ENCODE data around the gene ACTL6B. TPM values are rescaled to one million over a fixed set of nuclear protein-coding genes. Genes with fewer than 3 reads are reported as not detected.
A peak's percentile ranks its signal among the peaks of the same experiment; 100 is the strongest.

Gene ACTL6B
- total and polyA plus RNA-seq, 8 donors = 0.23 to 7.7 (median 0.62) TPM

DNA sequence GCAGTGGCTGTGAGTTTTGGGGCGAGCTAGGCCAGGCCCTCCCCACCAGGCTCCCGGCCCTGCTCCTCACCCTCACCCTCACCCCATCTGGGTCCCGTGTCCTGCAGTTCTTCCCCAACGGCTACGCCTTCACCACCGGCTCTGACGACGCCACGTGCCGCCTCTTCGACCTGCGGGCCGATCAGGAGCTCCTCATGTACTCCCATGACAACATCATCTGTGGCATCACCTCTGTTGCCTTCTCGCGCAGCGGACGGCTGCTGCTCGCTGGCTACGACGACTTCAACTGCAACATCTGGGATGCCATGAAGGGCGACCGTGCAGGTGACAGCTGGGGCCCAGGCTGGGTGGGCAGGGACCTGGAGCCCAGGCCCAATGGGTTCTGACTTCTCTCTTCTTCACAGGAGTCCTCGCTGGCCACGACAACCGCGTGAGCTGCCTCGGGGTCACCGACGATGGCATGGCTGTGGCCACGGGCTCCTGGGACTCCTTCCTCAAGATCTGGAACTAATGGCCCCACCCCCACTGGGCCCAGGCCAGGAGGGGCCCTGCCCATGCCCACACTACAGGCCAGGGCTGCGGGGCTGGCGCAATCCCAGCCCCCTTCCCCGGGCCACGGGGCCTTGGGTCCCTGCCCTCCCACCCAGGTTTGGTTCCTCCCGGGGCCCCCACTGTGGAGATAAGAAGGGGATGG lies 22.2 kb upstream of the ACTL6B start:
- peaks cover 3 to 46% (median 33%) of the 10 kb centered on the region in 3 donors for H3K36me3 ChIP-seq
- no peaks in the 10 kb centered on the region for H3K27me3 ChIP-seq
- TF ChIP-seq, protein P1, sequence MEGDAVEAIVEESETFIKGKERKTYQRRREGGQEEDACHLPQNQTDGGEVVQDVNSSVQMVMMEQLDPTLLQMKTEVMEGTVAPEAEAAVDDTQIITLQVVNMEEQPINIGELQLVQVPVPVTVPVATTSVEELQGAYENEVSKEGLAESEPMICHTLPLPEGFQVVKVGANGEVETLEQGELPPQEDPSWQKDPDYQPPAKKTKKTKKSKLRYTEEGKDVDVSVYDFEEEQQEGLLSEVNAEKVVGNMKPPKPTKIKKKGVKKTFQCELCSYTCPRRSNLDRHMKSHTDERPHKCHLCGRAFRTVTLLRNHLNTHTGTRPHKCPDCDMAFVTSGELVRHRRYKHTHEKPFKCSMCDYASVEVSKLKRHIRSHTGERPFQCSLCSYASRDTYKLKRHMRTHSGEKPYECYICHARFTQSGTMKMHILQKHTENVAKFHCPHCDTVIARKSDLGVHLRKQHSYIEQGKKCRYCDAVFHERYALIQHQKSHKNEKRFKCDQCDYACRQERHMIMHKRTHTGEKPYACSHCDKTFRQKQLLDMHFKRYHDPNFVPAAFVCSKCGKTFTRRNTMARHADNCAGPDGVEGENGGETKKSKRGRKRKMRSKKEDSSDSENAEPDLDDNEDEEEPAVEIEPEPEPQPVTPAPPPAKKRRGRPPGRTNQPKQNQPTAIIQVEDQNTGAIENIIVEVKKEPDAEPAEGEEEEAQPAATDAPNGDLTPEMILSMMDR (IDR thresholded peaks at IDR 0.05) = no peak
- H3K4me3 ChIP-seq = no peak overlapping the region
- intact Hi-C loops (cut with DNase I) = no loop called here
- no peaks in the 10 kb centered on the region for H3K4me1 ChIP-seq
- no peak for FAIRE-seq
- 83 to 85% methylated on average over 35 of the region's 35 CpGs for WGBS, 2 donors
- no peak overlapping the region for H3K27ac ChIP-seq
- ATAC-seq = no peak
- no peaks in the 10 kb centered on the region for H3K9me3 ChIP-seq
- DNase-seq = peak in 4 of 6 donors; percentile 40 to 83 (median 56)

DNA sequence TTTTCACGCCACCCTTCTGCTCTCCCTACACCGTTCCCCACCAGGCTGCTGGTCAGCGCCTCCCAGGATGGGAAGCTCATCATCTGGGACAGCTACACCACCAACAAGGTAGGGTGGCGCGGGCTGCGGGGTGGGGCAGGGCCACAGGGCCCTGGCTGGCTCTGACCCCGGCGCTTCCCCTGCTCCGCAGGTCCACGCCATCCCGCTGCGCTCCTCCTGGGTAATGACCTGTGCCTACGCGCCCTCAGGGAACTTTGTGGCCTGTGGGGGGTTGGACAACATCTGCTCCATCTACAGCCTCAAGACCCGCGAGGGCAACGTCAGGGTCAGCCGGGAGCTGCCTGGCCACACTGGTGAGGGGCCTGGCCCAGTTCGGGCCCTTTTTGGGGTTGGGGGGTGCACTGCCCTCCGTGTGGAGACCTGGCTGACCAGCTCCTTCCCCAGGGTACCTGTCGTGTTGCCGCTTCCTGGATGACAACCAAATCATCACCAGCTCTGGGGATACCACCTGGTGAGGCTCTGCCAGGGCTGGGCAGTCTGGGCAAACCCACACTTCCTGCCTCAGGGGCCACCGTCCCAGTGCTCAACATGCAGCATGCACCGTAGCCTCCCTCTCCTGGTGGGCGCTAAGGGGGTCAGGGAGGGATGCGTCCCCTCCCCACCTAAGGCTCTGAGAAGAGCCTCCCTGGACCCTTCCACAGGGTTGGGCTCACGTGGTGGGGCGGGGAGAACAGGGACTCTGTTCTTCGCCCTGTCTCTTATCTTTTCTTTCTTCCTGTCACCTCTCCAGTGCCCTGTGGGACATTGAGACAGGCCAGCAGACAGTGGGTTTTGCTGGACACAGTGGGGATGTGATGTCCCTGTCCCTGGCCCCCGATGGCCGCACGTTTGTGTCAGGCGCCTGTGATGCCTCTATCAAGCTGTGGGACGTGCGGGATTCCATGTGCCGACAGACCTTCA lies 21.3 kb upstream of the ACTL6B start:
- Histone ChIP-seq H3K27ac (no peak overlapping the region), H3K4me3 (no peak overlapping the region), H3K9me3 (no peaks in the 10 kb centered on the region), H3K27me3 (no peaks in the 10 kb centered on the region), H3K36me3 (peaks cover 3 to 38% (median 27%) of the 10 kb centered on the region in 3 donors), H3K4me1 (no peaks in the 10 kb centered on the region)
- TF ChIP-seq, protein P1 (IDR thresholded peaks at IDR 0.05) = no peak
- intact Hi-C loops (cut with DNase I) = loop anchor here in 1 of 3 donors (2.0 kb wide), 1 partner anchor 13 kb away; no protein-coding TSS in a partner anchor
- WGBS, 2 donors = 89 to 92% methylated on average over 35 to 36 of the region's 36 CpGs
- ATAC-seq = no peak
- peak in 4 of 6 donors; percentile 30 to 80 (median 52) for DNase-seq
- no peak for FAIRE-seq

DNA sequence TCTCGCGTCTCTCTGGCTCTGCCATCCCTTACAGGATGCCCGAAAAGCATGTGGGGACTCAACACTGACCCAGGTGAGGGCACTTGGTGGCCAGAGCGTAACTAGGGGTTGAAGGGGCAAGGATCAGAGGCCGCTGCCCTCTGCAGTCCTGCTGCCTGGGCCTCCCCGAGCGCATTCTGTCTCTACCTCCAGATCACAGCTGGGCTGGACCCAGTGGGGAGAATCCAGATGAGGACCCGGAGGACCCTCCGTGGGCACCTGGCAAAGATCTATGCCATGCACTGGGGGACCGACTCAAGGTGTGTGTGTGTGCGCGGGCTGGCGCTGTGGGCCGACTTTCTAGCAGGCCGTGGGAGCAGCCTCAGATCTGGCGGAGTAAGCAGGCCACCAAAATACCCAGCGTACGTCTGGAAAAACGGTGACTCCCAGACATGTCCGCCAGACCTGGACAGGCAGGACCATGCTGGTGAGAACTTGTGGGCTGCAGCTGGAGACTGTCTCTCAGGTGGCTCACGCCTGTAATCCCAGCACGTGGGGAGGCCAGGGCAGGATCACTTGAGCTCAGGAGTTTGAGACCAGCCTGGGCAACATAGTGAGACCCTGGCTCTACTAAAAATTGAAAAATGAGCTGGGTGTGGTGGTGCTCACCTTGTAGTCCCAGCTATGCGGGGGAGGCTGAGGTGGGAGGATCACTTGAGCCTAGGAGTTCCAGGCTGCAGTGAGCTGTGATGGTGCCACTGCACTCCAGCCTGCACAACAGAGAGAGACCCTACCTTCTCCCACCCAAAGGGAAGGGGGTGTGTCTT lies 20.5 kb upstream of the ACTL6B start:
- peaks cover 3 to 31% (median 20%) of the 10 kb centered on the region in 3 donors for H3K36me3 ChIP-seq
- no peaks in the 10 kb centered on the region for H3K27me3 ChIP-seq
- intact Hi-C loops (cut with DNase I) = loop anchor here in 1 of 3 donors (2.0 kb wide), 1 partner anchor 14 kb away; no protein-coding TSS in a partner anchor
- no peaks in the 10 kb centered on the region for H3K9me3 ChIP-seq
- H3K27ac ChIP-seq = peak overlapping the region in 3 of 4 donors; percentile 93 to 98 (median 98)
- H3K4me3 ChIP-seq = peak overlapping the region in 2 of 4 donors; percentile 89 to 91
- TF ChIP-seq, protein P1 (IDR thresholded peaks at IDR 0.05) = no peak
- ATAC-seq (no peak), FAIRE-seq (no peak), DNase-seq (peak in 4 of 6 donors; percentile 33 to 79 (median 46))
- H3K4me1 ChIP-seq = no peaks in the 10 kb centered on the region
- 81 to 85% methylated on average over 23 of the region's 23 CpGs for WGBS, 2 donors

DNA sequence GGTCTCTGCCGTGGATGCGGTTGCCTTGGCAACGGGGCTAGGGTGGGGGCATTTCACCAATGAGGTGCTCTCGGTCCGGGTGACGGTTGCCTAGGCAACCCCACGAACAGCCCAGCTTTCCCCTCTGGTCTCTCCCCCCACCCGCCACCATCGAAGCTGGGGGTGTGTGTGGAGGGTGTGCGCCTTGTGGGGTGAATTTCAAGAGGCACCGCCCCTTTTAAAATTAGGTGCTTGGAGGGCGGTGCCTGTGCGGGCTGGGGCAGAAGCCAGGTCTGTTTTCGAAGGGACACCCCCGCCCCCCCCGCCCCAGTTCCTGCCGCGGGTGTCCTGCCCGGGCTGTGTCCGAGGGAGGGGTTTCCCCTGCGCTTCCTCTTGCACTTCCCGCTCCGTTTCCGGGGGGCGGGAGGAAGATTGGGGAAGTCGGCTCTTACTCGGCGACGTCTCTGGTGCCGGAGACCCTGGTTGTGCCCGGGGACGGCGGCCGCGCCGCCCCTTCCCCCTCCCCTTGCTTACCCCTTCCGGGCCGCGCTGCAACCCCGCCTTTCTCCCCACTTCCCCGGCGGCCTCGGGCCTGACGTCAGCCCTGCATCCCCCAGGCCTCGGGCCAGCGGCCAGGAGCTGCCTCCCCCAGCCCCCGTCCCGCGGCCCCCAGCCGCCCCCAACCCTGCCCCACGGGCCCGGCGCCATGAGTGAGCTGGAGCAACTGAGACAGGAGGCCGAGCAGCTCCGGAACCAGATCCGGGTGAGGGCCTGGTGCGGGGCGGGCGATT lies 19.5 kb upstream of the ACTL6B start:
- Histone ChIP-seq H3K27ac (peak overlapping the region; percentile 36 to 98 (median 96)), H3K36me3 (peaks cover 3 to 24% (median 16%) of the 10 kb centered on the region in 3 donors), H3K4me1 (no peaks in the 10 kb centered on the region), H3K4me3 (peak overlapping the region; percentile 87 to 91 (median 90)), H3K9me3 (no peaks in the 10 kb centered on the region), H3K27me3 (no peaks in the 10 kb centered on the region)
- peak; percentile 71 to 92 (median 78) for DNase-seq
- 5 to 9% methylated on average over 37 to 59 of the region's 59 CpGs for WGBS, 2 donors
- peak; percentile 4 to 13 (median 10) for ATAC-seq
- intact Hi-C loops (cut with DNase I) = loop anchor here in 1 of 3 donors (2.0 kb wide), 1 partner anchor 15 kb away; no protein-coding TSS in a partner anchor
- no peak for FAIRE-seq
- TF ChIP-seq, protein P1 (IDR thresholded peaks at IDR 0.05) = no peak
